Hematopoietic multipotent progenitor cell (in vitro differentiated cells): ENCODE results near the gene KSR1. TPM values are rescaled to one million over a fixed set of nuclear protein-coding genes. Genes with fewer than 3 reads are reported as not detected.
A peak's percentile ranks its signal among the peaks of the same experiment; 100 is the strongest.

Experiments used
- DNase-seq, 3 donors: peaks; one replicate each; pipeline ENCODE4 v3.0.0-alpha.2; 2011 to 2015; ENCODE audit warnings: low read depth in 2 of 3, low spot score in 2 of 3
- total RNA-seq: library from RNA; depleted of rRNA; stranded (reverse); fragments of >200 nt; gene quantifications from one replicate; pipeline ENCODE4 v1.2.3, GENCODE V29; 2012

Gene KSR1
- total RNA-seq, 1 donor: 43.1 TPM

- DNase-seq: peak in 2 of 3 donors; percentile 52 to 65
Observed at GRCh38 chr17:27547301-27547683, 91.0 kb downstream of the KSR1 start.

- no peak for DNase-seq
Observed at GRCh38 chr17:27548369-27548768, 92.1 kb downstream of the KSR1 start.

GRCh38 chr17:27549251-27549893 lies 93.1 kb downstream of the KSR1 start:
- no peak for DNase-seq

- DNase-seq: no peak
Observed at GRCh38 chr17:27550291-27550930, 94.2 kb downstream of the KSR1 start.

GRCh38 chr17:27550974-27551505 lies 94.8 kb downstream of the KSR1 start:
- DNase-seq: no peak

- DNase-seq: no peak
Observed at GRCh38 chr17:27551701-27552248, 95.5 kb downstream of the KSR1 start.

- DNase-seq: no peak
Observed at GRCh38 chr17:27552276-27552732, 96.1 kb downstream of the KSR1 start.

- DNase-seq: no peak
Observed at GRCh38 chr17:27553019-27553511, 96.8 kb downstream of the KSR1 start.

- no peak for DNase-seq
Observed at GRCh38 chr17:27554152-27554551, 97.9 kb downstream of the KSR1 start.

GRCh38 chr17:27554911-27555310 lies 98.7 kb downstream of the KSR1 start:
- no peak for DNase-seq

GRCh38 chr17:27555339-27555738 lies 99.1 kb downstream of the KSR1 start:
- DNase-seq: peak in 1 of 3 donors; percentile 27

- DNase-seq: no peak
Observed at GRCh38 chr17:27558341-27558740, 102.1 kb downstream of the KSR1 start.

- no peak for DNase-seq
Observed at GRCh38 chr17:27558842-27559505, 102.7 kb downstream of the KSR1 start.

- DNase-seq: peak in 1 of 3 donors; percentile 28
Observed at GRCh38 chr17:27559506-27560481, 103.5 kb downstream of the KSR1 start.

- DNase-seq: no peak
Observed at GRCh38 chr17:27560668-27561067, 104.4 kb downstream of the KSR1 start.

GRCh38 chr17:27562777-27563455 lies 106.7 kb downstream of the KSR1 start:
- DNase-seq: no peak

GRCh38 chr17:27563532-27563931 lies 107.3 kb downstream of the KSR1 start:
- peak in 1 of 3 donors; percentile 30 for DNase-seq

- DNase-seq: peak in 1 of 3 donors; percentile 44
Observed at GRCh38 chr17:27564463-27564862, 108.2 kb downstream of the KSR1 start.
